ENCODE results near the gene B3GALT5.
"Not testable (repeated sequence)": the region's sequence is repeated elsewhere in the genome, so short reads cannot be mapped to it uniquely, and the experiment has no call there.

The B3GALT5 gene, protein sequence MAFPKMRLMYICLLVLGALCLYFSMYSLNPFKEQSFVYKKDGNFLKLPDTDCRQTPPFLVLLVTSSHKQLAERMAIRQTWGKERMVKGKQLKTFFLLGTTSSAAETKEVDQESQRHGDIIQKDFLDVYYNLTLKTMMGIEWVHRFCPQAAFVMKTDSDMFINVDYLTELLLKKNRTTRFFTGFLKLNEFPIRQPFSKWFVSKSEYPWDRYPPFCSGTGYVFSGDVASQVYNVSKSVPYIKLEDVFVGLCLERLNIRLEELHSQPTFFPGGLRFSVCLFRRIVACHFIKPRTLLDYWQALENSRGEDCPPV

DNA sequence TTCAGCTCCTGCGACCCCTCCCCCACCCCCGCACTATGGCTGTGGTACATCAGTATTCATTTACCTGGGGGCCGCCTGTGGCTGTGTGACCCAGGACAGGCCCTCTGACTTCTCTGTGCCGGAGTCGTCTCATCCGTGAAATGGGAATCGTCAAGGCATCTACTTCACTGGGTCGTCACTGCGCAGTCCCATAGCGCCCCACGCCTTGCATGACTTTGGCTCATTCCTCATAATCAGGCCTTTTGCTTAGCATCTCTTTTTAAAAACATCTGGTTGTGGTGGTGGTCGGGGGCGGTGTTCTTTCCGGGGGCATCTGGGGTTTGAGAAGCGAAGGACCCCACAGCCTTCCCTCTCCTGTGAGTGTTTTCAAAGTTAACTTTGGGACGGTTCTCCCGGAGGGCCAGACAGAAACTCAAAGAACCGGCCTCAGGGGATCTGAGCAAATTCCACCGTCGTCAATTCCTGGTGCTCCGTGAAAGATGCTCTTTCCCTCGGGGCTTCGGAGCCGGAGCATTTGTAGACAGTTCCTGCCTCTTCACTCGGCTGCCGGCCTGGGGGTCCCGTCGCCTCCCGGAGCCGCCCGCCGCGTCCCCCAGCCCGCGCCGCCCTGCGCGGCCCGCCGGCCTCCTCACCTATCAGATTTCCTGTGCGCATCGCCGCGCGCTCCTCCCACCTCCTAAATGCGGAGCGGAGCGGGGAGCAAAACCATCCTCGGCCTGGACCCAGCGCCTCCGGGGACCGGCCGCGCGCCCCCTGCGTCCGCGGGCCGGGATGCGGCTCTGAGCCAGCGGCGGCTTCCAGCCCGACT lies at the start of gene B3GALT5:
Gene B3GALT5 (plus strand): TSS at position 708 of the 808 bp plus-strand sequence. CDS start 47,620 bp downstream, outside the sequence.
- DNase-seq: peak; percentile 27

DNA sequence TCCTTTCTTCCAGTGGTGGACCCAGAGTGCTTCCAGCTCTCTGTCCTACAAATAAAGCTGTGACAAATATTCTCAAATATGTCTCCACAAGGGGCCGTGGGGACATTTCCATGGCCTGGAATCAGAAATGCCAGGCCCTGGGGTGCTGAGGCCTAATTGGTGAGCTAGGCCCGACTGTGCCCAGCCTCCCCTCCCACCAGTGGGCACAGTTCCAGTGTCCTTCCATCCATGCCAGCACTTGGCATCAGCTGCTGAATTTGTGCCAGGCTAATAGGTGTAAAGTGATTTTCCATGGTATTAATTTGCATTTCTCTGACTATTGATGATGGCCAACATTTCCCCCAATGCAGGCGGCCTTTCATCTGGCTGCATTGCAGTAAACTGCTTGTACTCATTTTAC lies 48.5 kb upstream of the B3GALT5 start:
- DNase-seq: no peak

DNA sequence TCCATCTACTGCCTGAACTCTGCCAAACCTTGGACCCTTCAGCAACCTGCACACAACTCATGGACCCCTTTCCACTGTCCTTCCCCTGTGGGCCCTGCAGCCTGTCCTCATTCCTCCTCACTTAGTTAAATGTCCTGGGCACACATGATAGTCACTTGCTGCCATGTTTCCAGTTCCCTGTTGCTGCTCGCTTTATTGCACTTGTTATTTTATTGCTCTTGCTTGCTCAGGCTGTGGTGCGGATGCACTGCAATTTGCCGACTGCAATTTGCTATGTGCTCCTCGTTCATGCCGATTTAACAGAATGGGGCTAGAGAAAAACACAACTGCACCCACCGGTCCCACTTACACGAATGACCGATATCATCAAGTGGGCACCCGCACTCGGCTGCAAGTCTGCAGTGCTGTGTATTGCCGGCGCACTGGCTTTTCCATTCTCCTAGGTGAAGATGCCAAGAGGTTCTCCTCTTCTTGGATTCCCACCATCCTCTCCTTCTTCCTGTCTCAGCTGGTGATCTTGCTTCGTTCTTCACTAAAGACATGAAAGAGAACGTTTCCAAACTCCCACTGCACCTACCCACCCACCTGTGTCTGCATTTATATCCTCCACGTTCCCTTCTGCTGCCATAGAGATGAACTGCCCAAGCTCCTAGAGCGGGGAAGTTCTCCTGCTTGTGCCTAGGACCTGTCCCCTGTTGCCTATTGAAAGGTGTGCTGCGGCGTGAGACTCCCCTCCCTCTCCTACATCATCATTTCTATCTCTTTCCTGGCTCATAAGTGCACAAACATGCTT lies 45.4 kb upstream of the B3GALT5 start:
- DNase-seq: no peak

DNA sequence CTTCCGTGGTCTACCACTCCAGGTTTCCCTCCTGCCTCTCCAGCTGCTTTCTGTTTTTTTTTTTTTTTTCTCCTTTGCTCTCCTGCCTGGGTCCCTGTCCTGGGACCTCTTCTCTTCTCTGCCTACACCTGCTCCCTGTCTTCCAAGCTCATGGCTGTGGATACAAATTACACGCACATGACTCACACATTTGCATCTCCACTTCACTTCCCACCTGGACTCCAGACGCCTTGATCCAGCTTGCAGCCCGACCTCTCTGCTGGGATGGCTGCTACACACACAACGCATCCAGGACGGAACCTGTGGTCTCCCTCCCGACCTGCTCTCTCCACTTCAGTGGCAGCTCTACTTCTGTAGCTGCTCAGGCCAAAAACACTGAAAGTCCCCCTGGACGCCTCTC lies 44.4 kb upstream of the B3GALT5 start:
- DNase-seq: peak; percentile 20

DNA sequence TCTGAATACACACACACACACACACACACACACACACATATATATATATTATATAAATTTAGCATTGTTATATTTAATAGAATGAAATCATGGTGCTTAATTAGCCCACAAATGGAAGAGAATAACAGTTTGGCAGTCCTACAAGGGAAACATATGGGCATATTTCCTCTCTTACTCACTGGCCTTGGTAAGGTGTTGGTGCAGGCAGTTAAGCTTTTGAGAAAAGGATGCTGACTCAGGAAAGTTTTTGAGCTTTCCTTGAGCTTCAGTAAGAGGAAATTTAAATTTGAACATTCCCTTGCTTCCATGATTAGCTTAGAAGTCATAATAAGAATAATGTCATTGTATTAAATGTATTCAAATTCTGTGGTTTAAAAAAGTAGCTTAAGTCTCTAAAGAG lies 37.0 kb upstream of the B3GALT5 start:
- DNase-seq: no peak

DNA sequence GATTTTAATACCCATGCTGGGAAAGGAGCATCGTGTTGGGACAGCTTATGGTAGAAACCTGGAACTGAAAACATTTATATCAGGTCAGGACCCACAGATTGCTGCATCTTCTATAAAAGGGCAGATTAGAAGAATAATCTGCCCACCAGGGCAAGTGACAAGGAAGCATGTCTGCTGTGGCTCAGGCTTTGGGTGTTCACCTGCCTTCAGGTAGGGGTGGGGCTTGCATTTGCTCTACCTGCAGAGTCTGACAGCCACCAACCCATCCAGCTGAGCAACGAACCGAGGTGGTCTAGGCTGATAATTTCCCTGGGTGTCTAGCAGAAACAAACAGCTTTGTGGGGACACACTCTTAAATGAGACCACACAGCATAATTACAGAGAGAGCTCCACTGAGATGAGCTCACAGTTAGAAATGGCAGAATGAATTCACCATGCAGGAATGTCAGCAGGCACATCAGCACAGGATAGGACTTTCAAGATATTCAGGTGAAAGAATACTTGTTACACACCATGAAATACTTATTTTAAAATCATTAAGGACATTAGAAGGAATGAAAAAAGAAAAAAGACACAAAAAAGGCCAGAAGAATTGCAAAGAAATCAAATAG lies 36.1 kb upstream of the B3GALT5 start:
- DNase-seq: no peak

DNA sequence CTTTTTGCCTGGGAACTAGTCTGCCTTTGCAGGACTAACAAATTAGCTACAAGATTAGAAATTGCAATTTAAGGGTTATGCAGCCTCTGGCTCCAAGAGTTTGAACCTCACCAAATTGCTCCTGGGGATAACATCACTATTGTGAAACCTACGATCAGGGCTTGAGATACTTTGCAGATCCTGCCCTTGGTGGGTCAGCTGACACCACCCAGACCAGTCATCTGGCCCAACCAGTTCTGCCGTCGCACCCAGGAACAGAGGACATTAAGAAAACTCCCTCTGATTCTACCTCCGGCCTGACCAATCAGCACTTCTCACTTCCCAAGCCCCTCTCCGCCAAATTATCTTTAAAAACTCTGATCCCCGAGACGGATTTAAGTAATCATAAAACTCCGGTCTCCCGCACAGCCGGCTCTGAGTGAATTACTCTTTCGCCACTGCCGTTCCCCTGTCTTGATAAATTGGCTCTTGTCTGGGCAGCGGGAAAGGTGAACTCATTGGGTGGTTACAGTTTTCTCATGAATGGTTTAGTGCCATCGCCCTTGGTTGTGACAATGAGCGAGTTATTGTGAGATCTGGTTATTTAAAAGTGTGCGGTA lies 32.9 kb upstream of the B3GALT5 start:
- DNase-seq: no peak

DNA sequence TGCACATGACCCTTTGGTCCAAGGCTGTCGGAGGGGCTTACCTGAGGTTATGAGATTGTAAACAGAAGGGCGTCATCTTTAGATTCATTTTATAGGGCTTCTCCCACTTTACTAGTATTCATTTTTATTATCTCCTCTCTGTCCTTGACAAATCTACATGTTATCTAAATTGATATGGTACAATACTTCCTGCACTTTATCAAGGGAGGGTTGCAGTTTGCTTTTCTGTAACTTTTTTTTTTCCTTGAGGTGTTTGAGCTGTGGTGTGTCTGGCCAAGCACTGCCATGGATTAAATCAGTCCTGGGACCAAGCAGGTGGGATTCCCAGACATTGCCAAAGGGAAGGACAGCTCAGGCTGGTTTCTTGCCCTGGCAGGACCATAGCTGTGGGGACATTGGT lies 32.0 kb upstream of the B3GALT5 start:
- DNase-seq: no peak

DNA sequence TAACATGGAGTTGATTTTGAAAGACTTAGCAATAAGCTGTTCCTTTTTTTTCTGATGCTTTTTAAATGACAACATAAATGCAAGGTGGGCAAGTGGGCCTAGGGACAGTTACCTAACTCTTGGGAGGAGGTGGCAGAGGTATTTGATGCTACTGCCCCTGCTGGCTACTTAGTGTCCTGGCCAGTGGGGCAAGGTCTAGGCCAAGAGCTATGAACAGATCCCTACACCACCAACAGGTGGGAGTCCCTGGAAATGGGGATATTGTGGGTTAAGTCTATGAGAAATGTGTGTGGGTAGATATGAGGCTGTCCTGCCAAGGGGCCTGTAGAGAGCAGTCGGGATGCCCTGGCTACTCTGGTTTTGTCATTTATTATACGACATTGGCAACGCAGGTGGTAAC lies 31.3 kb upstream of the B3GALT5 start:
- no peak for DNase-seq

DNA sequence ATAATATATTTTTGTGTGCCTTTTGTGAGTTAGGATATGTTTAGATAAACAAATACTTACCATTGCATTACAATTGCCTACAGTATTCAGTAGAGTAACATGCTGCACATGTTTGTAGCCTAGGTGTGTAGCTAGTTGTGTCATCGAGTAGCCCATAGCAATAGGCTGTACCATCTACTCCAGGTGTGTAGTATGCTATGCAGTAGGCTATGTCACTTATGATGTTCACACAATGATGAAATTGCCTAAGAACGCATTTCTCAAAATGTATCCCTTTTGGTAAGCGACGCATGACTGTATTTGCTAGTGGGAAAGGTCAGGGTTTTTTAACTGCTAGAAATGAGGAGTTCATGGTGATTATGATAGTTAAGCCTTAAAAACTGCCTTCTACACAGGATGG lies 30.0 kb upstream of the B3GALT5 start:
- DNase-seq: no peak

DNA sequence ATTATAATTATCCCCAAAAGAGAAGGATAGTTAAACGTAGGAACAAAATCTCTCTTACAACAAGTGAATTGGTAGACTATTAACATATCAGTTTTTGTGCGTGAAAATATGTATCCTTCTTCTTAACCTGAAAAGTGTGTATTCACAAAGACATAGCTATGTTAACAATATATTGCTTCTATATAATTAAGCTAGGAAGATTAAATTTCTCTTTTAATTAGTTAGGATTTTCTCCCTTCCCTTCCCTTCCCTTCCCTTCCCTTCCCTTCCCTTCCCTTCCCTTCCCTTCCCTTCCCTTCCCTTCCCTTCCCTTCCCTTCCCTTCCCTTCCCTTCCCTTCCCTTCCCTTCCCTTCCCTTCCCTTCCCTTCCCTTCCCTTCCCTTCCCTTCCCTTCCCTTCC lies 29.2 kb upstream of the B3GALT5 start:
- not testable (repeated sequence) for DNase-seq

DNA sequence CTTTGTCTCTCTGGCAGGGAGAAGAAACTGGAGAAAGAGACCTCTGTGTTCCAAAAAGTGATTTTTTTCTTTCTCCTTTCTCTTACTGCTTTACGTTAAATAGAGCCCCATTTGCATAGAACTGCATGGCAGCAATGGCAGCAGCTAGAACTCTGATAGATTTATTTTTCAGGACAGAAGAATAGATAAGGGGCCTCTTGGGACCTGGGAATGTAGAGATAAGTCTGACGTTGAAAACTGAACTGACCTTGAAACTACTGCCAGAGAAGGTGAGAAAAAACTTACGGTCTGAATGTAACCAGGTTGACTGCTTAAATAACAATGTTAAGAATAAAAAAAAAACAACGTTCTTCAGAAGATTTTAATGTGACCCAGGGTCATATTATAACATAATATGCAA lies 25.4 kb upstream of the B3GALT5 start:
- no peak for DNase-seq

DNA sequence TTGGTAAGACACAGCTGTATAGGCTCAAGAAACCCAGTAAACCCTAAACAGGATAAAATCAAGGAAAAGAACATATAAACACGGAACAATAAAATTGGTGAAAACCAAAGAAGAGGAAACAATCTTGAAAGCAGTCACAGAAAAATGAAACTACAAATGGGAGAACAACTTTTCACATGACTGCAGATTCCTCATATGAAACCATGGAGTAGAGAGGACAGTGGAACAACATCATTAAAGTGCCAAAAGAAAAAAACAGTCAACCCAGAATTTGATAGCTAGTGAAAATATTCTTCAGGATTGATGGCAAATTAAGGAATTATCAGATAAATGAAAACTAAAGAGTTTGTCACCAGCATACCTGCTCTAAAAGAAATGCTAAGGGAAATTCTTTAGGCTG lies 23.9 kb upstream of the B3GALT5 start:
- DNase-seq: no peak

DNA sequence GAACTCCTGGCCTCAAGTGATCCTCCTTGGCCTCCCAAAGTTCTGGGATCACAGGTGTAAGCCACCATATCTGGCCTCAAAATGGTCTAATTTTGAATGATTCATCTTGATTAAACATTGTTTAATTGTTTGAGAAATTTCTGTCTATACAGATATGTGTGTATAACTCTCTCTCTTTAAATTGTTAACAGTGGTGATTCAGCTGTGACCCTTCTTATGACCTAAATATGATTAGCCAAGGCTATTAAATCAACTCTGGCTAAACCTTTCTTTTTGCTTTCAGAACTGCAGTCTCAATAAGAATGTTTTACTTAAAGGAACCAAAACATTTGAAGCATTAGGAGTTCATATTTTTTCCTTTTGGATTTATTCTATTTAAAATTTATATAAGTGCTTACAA lies 19.2 kb upstream of the B3GALT5 start:
- DNase-seq: no peak

DNA sequence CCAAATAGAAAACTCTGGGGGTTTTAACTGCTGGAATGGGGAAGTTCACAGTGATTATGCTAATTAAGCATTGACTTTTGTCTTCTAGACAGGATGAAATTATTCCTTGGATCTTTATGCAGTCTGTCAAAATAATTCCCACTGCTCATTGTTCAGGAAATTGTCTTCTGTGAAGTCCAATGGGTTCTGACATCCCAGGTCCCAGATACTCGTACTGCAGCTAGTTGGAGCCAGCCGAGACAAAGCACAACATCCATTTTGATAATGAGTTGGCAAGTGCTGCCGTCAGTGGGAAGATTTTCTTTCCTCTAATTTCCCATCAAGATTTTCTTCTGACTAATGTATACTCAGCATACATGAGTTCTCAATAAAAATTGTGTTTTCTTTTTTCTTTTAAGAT lies 17.3 kb upstream of the B3GALT5 start:
- no peak for DNase-seq

DNA sequence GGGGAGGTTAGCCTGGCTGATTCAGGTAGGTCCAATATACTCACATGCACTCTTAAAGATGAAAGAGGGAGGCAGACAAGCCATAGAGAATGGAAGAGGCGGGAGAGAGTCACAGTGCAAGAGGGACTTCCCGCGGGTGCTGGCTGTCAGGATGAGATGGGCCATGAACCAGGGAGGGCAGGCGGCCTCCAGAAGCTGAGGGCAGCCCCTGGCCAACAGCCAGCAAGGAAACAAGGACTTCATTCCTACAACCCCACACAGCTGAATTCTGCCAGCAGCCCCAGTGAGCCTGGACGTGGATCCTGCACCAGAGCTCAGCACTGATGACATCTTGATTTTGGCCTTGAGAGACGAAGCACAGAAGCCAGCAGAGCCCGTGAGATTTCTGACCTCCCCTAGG lies 15.1 kb upstream of the B3GALT5 start:
- no peak for DNase-seq

DNA sequence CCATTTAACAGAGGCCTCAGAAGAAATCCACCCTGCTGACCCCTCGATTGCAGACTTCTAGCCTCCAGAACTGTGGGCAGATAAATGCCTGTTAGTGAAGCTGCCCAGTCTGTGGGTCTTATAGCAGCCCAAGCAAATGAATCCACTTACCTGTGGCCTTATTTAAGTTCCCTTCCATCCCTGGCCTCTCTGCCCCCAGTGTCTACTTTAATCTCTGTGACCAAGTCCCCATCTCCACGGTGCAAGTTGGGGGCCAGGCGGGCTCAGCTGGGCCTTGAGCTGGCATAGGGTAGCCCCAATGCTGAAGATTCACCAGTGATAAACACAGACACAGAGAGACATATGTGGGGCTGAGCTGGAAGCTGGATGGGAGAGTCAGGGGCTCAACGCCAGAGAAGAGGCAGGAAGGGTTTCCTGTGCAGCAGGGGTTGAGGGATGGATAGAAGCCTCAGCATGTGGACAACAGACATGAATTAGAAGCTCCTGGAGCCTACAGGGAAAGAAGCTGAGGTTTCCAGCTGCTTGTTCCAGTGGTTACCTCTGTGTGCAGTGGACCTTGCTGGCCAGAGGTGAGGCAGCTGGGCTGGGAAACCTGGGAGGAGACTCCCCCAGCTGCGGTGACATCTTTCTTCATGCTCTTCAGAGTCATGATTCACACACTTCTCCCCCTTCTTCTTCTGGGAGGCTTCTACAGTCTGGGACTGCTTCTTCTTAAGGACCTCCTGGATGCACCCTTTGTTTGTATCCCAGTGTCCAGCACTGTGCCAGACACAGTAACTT lies 13.4 kb upstream of the B3GALT5 start:
- no peak for DNase-seq

DNA sequence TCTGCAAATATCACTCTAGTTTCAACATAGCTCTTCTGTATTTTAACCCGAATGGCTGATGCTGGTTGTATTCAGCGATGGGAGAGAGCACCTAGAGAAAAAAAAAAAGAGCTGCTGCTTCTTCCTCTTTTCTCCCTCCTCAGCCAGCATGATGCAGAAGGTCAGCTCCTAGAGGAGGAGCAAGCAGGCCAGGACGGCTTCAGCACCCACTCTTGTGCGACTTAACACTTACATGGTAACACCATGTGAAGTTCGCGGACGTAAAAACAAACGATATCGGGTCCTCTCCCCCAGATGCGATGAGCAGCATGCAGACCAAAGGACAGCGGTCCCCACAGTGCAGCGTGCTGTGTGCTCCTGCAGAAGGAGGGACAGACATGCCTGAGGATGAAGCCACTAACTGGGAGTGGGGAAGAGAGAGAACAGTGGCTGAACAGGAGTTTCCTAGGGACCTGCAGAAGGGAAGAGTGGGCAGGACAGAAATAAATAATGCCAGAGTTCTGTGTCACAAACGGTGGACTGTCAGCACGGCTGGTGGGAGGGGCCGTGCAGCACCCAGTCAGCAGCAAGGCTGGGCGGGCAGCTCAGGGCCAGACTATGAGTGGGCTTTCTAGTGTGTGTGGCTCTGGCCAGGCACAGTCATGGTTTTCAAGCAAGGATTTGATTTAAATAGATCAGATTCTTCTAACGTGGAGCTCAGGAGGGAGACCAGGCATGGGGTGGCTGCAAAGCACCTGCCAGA lies 11.4 kb upstream of the B3GALT5 start:
- DNase-seq: no peak

DNA sequence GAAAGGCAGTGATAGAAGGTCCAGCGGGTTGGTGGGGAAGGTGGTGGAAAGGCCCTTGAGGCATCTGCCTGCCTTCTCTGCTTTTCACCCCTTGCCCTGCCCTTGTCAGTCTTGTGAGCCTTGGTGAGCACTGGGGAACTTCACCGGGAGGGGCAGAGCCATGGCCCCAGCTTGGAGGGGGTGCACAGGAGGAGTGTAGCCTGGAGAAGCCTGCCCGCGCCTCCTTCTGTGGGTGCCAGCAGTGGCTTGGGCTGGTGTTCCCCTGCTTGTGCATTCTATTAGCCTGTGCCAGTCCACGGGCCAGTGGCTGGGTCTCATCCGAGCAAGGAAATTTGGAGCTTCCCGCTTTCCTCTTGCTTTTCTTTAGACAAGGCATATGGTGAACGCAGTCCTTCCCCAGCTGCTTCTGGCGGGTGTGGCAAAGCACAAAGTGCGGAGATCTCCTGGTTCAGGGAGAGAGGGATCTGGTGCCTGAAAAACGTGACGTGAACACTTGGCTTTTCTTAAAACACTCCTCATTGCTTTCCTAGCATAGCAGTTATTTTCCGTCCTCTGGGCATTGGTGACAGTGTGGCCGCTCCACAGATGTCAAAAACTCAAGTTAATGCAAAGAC lies 10.6 kb upstream of the B3GALT5 start:
- no peak for DNase-seq

DNA sequence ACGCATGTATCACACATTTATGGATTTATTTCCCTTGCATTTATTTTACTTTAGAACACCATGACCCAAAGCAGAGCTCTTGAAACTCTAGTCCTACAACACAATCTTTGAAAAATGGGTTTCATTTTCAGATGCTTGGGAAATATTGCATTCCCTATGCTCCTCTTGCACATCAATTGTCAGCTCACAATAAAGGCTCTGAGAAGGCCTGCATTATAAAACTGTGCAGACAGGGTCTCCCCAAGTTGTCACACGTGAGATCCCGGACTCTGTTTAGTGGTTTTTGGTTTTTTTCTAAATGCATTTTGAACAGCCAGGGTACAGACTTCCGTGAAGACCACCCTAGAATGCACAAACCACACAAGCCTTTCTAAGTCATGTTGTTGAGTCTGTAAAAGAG lies 9.9 kb upstream of the B3GALT5 start:
- DNase-seq: no peak

DNA sequence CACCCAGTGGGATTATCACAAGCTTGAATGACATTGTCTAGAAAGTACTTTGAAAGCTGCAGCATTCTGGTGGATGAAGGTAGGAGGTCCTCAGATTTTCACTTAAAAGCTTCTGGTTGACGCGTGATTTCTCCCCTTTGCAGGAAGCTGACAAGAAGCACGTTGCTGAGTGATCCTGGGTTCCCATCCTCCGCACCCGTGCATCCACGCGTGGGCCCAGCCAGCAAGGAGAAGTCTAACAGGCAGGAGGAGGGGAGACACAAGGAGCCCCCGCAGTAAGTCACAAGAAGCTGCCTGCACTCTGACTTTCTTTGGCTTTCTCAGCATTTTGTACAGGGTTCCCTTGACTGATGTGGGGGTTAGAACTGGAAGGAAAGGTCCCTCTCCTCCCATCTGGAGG lies 7.8 kb upstream of the B3GALT5 start:
- DNase-seq: no peak
